ENCODE measurements around the gene IKZF4. TPM values are rescaled to one million over a fixed set of nuclear protein-coding genes. Genes with fewer than 3 reads are reported as not detected.

The IKZF4 gene
- total RNA-seq, 1 experiment from 2014 or later: 13.9 TPM

DNA sequence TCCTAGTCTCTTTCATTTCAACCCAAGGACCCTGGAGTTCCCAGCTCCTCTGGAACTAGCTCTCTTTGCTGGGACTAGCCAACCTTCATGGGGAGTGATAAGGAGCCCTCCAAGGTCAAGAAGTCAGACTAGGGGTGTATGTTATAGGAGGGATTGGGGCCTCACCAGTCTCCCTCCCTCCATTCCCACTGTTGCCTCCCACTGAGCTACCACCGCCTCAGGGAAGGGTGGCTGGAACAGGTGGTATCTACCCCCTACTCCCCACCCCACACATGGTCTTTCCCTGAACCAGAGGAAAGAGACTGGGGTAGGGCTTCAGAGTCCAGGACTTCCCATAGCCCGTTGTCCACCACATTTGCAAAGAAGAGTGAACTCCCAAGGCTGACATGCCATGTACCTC is 61.5 kb downstream of the IKZF4 start:
- Histone ChIP-seq H2BK20ac (ENCODE audit: low read depth, low read length, poor library complexity, severe bottlenecking) (no peak overlapping the region), H3K4me2 (ENCODE audit: insufficient read depth, insufficient read length, low read length) (no peak overlapping the region), H3K27me3 (ENCODE audit: insufficient read depth, low read length) (no peaks in the 10 kb centered on the region; the same call in 1 of the 2 replicates), H4K20me1 (ENCODE audit: control insufficient read depth, insufficient read depth, insufficient read length) (no peaks in the 10 kb centered on the region), H3K18ac (ENCODE audit: insufficient read length, low read depth, low read length) (no peak overlapping the region), H3K4ac (ENCODE audit: low read depth, low read length) (no peak overlapping the region), H3K79me2 (ENCODE audit: insufficient read depth, low read length) (peaks cover 7% of the 10 kb centered on the region; the same call in 1 of the 2 replicates), H2BK15ac (ENCODE audit: low read depth, low read length) (no peak overlapping the region), H2BK120ac (ENCODE audit: low read depth, low read length, poor library complexity, severe bottlenecking) (no peak overlapping the region), H3K9ac (ENCODE audit: extremely low read depth, insufficient read length, low read length) (no peak overlapping the region), H2BK5ac (ENCODE audit: insufficient read length, low read length) (no peak overlapping the region), H3K23me2 (ENCODE audit: insufficient read length, low read depth, low read length, poor library complexity, severe bottlenecking) (peaks cover 13% of the 10 kb centered on the region), H3K23ac (ENCODE audit: insufficient read length, low read depth, low read length) (no peak overlapping the region), H2AK5ac (ENCODE audit: insufficient read length, low read length) (no peak overlapping the region), H3K14ac (ENCODE audit: insufficient read depth, low read length) (no peak overlapping the region), H2BK12ac (ENCODE audit: insufficient read length, low read depth, low read length) (no peak overlapping the region), H3K56ac (ENCODE audit: insufficient read length, low read depth, low read length) (no peak overlapping the region), H3K27ac (ENCODE audit: insufficient read length, low read depth, low read length) (no peak overlapping the region), H4K91ac (ENCODE audit: insufficient read length, low read depth, low read length) (no peak overlapping the region), H3K79me1 (ENCODE audit: insufficient read depth, low read depth, low read length, poor library complexity, severe bottlenecking) (no peaks in the 10 kb centered on the region), H3K9me3 (ENCODE audit: control insufficient read depth, low read depth, low read length) (no peaks in the 10 kb centered on the region), H4K8ac (replicated peaks; ENCODE audit: insufficient read length, low read depth, low read length) (no peak overlapping the region), H3T11ph (ENCODE audit: low read length) (no peak overlapping the region), H3K4me1 (ENCODE audit: insufficient read depth, low read length) (0 out of 2 replicates have a peak, but pooled peaks cover 4% of the 10 kb centered on the region), H4K5ac (ENCODE audit: insufficient read length, low read depth, low read length) (no peak overlapping the region), H2AFZ (ENCODE audit: low read length) (no peak overlapping the region)
- TF ChIP-seq, protein P1, sequence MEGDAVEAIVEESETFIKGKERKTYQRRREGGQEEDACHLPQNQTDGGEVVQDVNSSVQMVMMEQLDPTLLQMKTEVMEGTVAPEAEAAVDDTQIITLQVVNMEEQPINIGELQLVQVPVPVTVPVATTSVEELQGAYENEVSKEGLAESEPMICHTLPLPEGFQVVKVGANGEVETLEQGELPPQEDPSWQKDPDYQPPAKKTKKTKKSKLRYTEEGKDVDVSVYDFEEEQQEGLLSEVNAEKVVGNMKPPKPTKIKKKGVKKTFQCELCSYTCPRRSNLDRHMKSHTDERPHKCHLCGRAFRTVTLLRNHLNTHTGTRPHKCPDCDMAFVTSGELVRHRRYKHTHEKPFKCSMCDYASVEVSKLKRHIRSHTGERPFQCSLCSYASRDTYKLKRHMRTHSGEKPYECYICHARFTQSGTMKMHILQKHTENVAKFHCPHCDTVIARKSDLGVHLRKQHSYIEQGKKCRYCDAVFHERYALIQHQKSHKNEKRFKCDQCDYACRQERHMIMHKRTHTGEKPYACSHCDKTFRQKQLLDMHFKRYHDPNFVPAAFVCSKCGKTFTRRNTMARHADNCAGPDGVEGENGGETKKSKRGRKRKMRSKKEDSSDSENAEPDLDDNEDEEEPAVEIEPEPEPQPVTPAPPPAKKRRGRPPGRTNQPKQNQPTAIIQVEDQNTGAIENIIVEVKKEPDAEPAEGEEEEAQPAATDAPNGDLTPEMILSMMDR (conservative IDR thresholded peaks at IDR 0.05): no peak
- no peaks in the 10 kb centered on the region for H3K9me3 Mint-ChIP-seq
- peaks cover 19 to 25% of the 10 kb centered on the region in 2 experiments for H3K4me1 Mint-ChIP-seq
- H3K36me3 Mint-ChIP-seq (ENCODE audit: insufficient read depth in 1 of 3, low read depth in 3 of 3): peaks cover 20 to 36% (median 33%) of the 10 kb centered on the region in 3 experiments
- no peak overlapping the region; a peak in 1 of 7 replicates for H3K27ac Mint-ChIP-seq
- no peaks in the 10 kb centered on the region for H3K27me3 Mint-ChIP-seq (ENCODE audit: low read depth)
- no CpG with 5 or more reads among the region's 2 CpGs for WGBS (ENCODE audit: extremely low coverage, insufficient read length, low lambda C conversion rate)
- H3K4me3 Mint-ChIP-seq: no peak overlapping the region; a peak in 1 of 5 replicates
- DNase-seq: no peak
